ENCODE results near the gene RHEX.

GRCh38 chr1:206143537-206144172 is 90.7 kb downstream of the RHEX start:
- TF ChIP-seq CTCF (IDR thresholded peaks at IDR 0.05) (no peak), POLR2A (IDR thresholded peaks at IDR 0.05) (no peak)

Measured in heart left ventricle (tissue), 13 donors.